ENCODE data around the gene GPATCH4.
"Not testable (repeated sequence)": the region's sequence is repeated elsewhere in the genome, so short reads cannot be mapped to it uniquely, and the experiment has no call there.

The GPATCH4 gene

DNA sequence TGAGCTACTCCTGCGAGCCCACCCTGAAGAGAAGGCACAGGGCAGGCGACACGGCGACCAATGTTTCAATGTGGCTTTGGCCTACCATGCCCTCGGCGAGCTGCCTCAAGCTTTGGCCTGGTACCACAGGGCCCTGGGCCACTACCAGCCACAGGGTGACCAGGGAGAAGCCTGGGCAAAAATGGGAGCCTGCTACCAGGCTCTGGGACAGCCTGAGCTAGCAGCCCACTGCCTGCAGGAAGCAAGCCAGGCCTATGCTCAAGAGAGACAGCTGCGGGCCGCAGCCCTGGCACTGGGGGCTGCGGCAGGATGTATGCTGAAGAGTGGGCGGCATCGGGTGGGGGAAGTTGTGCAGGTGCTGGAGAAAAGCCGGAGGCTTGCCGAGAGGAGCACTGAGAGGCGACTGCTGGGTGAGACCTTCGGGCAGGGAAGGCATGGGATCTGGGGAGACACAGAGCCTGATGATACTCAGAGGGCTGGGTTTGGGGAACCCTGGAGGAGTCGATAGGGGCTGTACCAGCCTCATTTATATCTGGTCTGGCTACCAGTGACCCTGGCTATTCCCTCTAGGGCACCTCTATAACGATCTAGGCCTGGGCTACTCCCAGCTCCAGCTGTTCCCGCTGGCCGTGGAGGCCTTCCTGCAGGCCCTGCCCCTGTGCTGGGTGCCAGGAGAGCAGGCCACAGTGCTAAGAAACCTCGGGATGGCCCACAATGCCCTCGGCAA, 19.5 kb downstream of the GPATCH4 start:
- DNase-seq (ENCODE audit: low read depth in 1 of 2, low spot score in 1 of 2) = no peak

DNA sequence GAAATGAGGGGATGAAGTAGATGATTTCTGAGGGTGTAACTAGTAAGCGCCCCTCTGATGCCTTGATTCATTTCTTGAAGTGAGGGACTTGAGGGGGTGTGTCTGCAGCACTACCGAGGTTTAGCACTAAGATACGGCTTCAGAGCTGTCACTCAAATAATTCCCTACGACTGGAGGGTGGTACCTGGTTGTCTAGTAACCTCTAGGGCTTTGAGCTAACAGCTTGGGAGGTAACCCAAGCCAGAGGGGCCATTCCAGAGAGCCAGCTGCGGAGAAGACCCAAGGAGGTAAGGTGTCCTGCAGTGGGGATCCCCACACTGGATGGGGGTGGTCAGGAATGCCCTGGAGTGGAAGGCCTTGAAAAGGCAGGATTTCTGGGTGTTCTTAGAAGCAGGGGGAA, 21.8 kb downstream of the GPATCH4 start, which contains the start of gene TTC24:
Gene TTC24 (plus strand): TSS at position 252 of the 400 bp plus-strand sequence. CDS start 1,642 bp downstream, outside the sequence.
- no peak for DNase-seq (ENCODE audit: low read depth in 1 of 2, low spot score in 1 of 2)

DNA sequence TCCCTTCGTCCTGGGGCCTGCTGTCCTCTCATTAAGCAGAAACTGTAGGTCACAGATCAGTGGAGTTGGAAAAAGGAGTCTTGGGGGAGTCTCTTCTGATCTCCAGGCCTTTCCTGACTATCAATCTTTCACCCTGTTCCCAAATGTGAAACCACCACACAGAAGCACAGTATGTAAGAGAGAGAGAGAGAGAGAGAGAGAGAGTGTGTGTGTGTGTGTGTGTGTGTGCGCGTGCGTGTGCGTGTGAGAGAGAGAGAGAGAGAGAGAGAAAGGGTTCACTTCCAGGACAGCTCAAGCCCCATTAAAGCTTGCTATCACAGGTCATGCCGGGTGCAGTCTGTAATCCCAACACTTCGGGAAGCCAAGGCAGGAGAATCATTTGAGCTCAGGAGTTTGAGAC, 23.2 kb downstream of the GPATCH4 start:
- DNase-seq (ENCODE audit: low read depth in 1 of 2, low spot score in 1 of 2) = no peak

DNA sequence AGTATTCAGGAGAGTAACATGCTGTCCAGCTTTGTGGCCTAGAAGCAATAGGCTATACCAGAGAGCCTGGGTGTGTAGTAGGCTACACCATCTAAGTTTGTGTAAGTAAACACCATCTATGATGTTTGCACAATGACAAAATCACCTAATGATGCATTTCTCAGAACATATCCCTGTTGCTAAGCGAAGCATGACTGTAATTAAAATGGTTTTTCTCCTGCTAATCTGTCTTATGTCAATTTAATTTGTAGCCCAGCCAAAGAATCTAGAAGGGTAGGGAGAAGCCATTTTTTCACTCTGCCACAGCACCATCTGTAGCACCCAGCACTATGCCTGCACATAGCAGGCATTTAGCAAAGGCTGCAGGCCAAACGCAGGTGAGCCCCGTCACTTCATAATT, 23.7 kb downstream of the GPATCH4 start:
- DNase-seq (ENCODE audit: low read depth in 1 of 2, low spot score in 1 of 2) = no peak

DNA sequence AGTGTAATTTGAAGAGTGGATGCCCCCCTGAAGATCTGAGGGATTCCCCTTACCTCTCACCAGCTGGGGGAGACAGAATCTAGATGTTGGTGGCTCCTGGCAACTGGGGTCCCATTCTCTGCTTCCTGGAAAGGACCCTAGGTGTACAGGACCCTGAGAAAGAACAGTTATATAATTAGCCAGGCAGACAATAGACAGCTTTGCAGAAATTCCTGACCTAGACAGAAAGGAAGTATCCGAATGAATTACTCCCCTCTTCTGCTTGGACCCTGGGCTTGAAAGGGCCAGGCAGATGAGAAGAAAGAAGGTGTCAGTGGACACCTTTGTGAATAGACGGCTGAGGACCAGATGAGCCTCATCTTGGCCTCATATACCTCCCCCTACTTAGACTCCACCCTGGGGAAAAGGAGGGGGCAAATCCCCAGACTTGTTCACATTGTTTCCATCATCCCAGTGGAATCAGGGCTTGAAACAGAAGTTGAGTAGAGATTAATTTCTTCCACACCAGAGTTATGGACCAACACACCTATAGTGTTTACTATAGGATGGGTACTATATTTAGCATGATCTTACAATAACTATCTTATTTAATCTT, 27.1 kb downstream of the GPATCH4 start:
- no peak for DNase-seq (ENCODE audit: low read depth in 1 of 2, low spot score in 1 of 2)

DNA sequence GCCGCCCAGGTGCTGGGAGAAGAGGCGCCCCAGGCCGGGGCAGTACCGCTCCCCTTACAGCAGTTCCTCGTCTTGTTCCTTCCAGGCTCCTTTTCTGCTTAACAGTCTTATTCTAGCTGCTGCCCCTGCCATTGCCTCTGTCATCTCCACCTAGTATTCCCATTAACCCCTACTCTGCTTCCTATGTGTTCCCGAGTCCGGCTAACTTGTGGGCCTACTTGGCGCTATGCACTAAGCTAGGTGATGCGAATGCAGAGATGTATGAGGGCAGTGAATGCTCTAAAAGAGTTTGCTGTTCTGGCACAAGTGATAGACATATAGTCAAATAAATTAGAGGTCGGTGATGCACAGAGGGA, 28.6 kb downstream of the GPATCH4 start:
- no peak for DNase-seq (ENCODE audit: low read depth in 1 of 2, low spot score in 1 of 2)

DNA sequence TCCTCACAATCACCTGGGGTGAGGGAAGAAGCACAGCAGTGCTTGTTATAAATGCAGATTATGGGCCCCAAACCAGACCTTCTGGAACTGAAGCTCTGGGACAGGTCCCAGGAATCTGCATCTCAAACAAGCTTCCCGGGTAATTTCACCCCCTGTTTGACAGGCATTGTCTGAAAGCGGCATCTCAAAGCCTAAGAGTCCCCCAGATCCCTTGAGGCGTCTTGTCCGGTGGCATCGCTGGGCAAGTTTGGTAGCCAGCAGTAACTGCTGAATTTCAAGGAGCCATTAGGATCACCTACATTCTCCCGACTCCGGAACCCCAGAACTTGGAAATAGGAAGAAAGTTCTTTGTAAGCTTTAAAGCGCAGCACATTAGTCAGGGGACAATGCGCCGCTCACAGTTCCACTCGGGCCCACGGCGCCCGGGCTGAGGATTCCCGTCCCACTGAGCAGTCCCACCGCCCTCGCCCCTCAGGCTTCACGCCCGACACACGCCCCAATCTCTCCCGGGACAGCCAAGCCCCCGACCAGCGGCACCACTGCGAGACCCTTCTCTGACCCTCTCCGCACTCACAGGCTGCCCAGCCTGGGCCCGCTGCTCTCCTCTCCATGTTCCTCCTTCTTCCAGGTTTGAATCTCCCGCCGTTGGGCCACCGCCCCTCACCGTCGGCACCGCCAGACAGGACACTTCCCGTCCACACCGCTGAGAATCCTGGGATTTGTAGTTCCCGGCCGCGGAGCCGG, 29.2 kb downstream of the GPATCH4 start, which contains the start of gene IQGAP3:
Gene IQGAP3 (minus strand): TSS at position 647 of the 744 bp plus-strand sequence. CDS start 36 bp downstream, at position 611.
- peak; percentile 38 to 53 for DNase-seq (ENCODE audit: low read depth in 1 of 2, low spot score in 1 of 2)

DNA sequence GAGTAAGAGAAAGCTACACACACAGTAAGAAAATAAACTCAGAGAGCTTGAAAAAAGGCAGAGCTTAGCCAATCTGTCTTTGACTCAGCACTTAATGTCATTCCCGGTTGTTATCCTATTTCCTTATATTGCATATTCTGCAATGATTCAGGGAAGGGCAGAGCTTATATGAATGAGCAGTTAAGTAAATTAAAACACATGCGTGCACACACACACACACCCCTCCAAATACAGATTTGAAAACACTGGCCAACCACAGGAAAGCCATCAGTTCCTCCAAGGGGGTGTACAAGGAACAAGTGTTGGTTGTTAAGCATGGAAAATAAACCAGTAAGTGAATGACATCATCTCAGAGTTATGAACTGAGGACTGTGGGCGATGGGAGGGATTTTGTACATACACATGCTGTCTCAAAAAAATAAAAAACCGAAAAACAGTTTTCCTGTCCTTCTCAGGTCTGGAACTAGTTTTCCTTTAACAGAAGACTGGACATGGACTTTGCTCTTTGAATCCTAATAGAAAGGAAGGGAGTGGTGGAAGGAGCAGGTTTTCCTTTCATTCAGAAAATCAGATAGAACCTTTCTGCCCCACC, 29.9 kb downstream of the GPATCH4 start:
- no peak for DNase-seq (ENCODE audit: low read depth in 1 of 2, low spot score in 1 of 2)

DNA sequence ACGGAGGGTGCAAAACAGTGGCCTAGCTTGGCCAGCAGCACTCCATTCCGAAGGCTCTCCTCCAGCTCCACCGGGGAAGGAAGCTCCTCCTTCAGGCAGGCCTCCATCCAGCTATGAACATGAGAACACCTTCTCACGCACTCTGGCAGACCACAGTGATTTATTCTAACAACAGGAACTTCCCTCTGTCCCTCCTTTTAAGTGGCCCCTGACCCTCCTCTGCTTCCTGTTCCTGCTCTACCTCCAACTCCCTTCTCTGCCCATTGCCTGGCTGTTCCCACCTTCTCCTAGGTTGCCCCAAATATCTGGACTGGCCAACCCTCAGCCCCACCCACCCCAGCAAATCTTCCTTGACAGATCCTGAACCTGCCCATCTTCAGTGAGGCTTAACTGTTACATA, 34.8 kb downstream of the GPATCH4 start:
- no peak for DNase-seq (ENCODE audit: low read depth in 1 of 2, low spot score in 1 of 2)

DNA sequence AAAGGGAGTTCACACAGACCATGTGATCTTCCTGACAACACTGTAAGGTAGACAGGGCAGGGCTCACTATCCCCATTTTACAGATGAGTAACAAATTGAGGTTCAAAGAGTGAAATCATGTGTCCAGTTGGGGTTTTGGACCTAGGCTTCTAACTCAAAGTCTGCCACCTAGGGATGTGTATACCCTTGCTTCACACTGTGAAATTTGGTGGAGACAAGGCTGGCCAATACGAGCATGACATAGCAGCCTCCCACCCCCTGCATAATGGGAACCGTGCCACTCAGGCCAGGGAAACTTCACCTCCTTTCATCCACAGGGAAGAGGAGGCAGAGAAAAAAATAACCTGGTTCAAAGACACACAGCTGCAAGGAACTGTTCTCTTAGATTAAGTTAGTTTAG, 35.8 kb downstream of the GPATCH4 start:
- DNase-seq (ENCODE audit: low read depth in 1 of 2, low spot score in 1 of 2) = no peak

DNA sequence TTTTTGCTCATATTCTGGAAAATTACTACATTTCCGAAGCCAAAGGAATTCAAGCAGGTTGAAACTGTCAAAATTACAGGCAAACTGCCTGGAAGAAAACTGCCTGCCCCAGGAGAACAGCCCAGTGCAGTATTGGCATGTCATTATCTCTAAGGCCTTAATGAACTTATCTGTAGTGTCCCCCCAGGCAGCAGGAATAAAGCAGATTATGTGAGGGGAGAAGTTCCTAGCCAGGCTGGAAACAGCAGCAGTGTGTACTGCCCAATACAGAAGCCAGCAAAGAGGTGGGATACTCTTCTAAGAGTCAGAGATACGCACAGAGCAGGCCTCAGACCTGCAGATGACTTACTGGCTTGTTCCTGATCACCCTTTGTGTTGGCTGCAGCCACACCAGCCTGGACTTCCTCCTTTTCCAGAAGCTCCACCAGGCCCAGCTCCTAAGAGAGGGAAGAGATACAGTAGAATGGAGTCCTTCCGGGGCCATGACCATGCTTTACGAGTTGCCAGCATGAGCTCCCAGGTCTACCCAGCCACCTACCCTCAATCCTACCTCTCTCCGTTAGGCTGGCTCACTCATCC, 40.6 kb downstream of the GPATCH4 start:
- no peak for DNase-seq (ENCODE audit: low read depth in 1 of 2, low spot score in 1 of 2)

DNA sequence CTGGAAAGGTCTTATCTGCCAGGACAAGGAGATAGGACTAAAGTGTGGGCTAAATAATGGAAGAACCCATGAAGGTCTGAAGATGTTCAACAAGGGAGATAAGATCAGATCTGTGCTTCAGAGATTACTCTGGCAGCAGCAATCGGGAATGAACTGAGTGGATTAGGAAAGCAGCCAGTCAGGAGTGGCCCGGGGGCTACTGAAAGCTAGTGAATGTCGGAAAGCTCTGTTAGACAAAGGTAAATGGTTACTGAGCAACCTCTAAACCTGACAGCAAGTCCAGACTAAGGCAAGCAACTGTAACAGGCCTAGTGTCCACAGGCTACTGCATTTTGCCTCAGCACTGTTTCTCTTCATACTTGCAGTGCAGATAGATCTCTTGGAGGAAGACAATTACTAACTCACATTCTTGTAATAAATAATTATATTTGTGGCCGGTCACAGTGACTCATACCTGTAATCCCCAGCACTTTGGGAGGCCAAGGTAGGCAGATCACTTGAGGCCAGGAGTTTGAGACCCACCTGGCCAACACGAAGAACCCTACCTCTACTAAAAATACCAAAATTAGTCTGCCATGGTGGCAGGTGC, 41.4 kb downstream of the GPATCH4 start:
- no peak for DNase-seq (ENCODE audit: low read depth in 1 of 2, low spot score in 1 of 2)

DNA sequence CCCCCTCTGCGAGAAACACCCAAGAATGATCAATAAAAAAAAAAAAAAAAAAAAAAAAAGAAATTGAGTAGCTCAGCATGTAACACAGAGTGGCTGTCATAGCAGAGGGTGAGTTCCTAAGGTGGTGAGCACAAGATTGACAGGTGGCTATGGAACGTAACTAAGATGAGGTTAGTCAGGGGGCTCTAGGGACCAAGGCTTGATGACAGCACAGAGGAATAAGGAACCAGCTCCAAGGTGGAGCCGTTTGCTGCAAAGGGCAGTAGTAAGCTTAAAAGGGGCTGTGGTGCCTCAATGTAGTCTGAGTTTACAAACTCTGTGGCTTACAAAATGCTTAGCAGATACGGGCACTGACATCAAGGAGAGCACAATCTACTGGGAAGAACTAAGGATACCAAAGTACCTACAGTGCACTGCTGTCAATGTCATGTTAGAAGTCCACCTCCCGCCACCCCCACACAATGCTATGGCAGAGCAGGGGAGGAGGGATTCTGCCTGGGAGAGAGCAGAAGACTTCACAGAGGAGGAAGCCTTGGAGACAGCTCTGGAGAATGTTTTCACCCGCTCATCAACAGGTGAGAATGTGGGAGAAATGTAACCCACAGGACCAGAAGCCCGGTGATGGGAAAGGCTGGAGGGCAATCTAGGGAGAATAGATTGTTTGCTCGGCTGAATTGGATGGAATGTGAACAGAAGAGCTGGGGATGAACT, 42.0 kb downstream of the GPATCH4 start:
- no peak for DNase-seq (ENCODE audit: low read depth in 1 of 2, low spot score in 1 of 2)

DNA sequence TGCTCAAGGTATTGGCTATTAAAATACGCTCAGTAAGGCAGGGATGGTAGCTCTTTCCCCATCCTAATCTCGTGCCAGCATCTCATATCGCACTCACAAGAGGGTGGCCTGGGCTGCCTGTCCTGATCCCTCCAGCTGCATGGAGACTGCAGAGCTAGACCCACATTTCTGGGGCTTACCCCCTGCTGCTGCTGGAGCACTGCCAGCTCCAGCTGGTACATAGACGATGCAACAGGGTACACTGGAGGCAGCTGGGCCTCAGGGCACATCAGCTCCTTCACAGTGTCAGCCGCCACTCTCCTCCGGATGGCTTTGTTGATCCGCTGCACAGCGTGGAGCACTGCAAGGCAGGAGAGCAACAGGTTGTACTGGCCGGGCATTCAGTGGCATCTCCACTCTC, 44.9 kb downstream of the GPATCH4 start:
- DNase-seq (ENCODE audit: low read depth in 1 of 2, low spot score in 1 of 2) = no peak

DNA sequence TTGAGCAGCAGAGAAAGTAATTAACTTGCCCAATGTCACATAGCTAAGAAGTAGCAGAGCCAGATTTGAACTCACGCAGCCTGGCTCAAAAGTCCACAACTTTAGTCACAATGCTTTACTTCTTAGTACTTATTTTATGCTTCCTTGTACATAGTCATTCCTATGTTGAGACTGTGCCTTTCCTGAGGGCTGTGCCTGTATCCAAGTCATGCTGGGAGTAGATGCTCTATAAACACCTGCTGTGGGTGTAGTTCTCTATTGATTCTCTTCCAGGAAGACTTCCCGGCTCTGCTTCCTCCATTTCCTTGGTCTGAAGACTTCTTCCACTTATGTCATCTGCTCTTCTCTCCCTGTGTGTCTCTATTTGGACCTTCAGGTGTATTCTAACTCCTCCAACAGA, 45.6 kb downstream of the GPATCH4 start:
- DNase-seq (ENCODE audit: low read depth in 1 of 2, low spot score in 1 of 2) = no peak

DNA sequence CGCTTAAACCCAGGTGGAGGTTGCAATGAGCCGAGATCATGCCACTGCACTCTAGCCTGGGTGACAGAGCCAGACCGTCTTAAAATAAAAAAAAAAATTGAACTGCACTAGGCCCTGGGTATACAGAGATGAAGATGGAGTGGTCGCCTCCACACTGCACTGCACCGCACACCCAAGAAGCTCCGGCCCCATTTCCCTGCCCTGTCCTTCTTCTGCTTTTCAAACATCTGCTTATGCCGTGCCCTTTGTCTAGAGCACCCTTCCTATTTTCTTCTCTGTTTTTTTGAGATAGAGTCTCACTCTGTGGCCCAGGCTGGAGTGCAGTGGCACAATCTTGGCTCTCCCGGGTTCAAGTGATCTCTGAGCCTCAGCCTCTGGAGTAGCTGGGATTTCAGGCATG, 46.3 kb downstream of the GPATCH4 start:
- DNase-seq (ENCODE audit: low read depth in 1 of 2, low spot score in 1 of 2) = no peak

DNA sequence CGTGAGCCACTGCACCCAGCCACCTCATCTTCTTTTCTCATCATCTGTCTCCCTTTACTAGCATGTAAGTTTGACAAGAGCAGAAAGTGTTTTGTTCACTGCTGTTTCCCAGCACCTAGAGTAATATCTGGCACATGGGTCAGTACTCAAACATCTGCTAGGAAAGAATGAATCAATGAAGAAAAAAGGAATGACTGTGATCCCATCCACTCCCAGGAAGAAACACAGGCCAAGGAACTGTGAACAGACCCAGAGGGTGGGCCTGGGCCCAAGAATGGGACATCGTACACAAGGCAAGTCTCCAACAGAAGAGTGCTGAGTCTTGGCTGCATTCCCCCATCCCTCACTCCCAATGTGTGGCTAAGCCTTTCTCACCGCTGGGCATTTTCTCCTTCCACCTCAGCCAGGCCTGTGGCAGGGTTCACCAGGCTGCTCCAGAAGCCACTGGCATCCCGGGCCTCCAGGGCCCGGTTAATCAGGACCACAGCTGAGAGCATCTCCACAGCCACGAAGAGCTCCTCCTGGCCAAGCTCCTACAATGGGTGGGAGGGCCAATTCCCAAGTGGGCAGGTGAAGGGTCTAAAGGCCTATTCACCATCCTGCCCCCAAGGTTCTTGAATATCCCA, 47.3 kb downstream of the GPATCH4 start:
- no peak for DNase-seq (ENCODE audit: low read depth in 1 of 2, low spot score in 1 of 2)

DNA sequence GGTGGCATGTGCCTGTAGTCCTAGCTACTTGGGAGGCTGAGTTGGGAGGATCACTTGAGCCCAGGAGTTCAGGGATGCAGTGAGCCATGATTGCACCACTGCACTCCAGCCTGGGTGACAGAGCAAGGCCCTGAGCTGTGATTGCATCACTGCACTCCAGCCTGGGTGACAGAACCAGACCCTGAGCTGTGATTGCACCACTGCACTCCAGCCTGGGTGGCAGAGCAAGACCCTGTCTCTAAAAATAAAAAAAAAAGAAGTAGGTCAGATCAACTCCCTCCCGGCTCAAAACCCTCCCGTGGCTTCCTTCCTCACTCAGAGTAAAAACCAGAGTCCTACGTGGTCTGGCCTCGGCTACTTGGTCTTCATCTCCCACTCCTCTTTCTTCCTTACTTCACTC, 48.3 kb downstream of the GPATCH4 start:
- DNase-seq (ENCODE audit: low read depth in 1 of 2, low spot score in 1 of 2) = not testable (repeated sequence)

DNA sequence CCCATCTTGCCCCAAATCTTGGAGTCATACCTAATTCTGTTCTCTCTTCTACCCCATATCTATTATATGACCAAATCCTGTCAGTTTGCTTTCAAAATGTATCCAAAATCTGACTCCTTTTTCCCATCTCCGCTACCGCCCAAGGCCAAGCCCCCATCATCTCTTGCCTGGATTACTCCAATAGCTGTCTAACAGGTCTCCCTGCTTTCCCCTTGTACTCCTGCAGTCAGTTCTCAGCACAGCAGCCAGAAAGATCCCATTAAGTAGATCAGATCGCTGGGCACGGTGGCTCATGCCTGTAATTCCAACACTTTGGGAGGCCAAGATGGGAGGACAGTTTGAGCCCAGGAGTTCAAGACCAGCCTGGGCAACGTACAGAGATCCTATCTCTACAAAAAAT, 48.8 kb downstream of the GPATCH4 start:
- DNase-seq (ENCODE audit: low read depth in 1 of 2, low spot score in 1 of 2) = no peak

DNA sequence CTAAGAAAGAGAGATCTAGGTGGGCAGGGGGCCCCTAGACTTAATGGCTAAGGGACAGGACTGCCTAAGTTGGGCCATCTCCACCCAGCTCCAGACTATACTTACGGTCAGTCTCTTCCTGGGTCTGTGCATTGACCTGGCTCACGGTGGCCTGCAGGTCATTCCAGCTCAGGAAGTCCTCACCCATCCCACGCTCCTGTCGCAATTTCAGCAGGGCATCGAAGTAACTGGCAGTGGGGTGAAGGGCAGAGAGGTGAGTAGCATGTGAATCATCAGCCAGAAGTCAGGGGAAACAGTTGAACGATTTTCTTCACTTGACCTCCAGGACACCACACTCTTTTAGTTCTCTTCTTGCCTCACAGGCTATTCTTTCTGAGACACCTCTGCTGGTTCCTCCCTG, 49.4 kb downstream of the GPATCH4 start:
- no peak for DNase-seq (ENCODE audit: low read depth in 1 of 2, low spot score in 1 of 2)

All from stimulated activated CD4-positive, alpha-beta T cell treated with anti-CD3 and anti-CD28 coated beads, Interleukin-15, amount 100 ng/mL, for 1 hour (primary cell).